ENCODE data around the gene SLC5A4. TPM values are rescaled to one million over a fixed set of nuclear protein-coding genes. Genes with fewer than 3 reads are reported as not detected.

Gene SLC5A4
- total RNA-seq, 3 donors from 2014 or later (not counting 1 experiment from before 2014, with no cell fraction given): not detected

DNA sequence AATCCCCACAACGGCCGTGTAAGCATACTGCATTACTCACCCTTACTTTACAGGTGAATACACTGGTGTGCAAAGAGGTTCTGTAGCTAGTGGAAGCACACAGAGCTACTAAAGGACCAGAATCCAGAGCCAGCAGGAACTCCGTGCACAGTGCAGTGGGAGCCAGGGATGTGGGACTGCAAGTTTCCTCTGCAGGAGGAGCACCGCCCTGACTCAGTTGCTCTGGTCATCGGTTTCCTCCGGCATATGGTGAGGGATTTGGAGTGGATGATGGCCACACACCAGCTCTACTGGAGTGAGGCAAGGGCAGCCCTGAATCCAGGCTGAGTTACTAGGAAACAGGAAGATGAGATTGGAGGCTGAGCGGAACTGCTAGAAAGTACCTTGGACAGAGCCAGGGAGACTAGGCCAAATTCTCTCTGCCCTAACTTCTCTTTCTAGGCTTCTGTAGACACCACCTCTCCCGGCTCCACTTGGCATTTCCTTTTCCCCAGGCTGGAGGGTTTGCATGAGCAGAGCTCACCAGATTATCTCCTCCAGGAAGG lies 77.9 kb downstream of the SLC5A4 start:
- 91% methylated on average over 8 of the region's 8 CpGs for WGBS (ENCODE audit: insufficient coverage)
- H3K4me1 ChIP-seq (ENCODE audit: control insufficient read depth, insufficient read depth, low read length): no peaks in the 10 kb centered on the region
- no peaks in the 10 kb centered on the region for H3K4me1 Mint-ChIP-seq
- no peak overlapping the region for H3K4me3 Mint-ChIP-seq
- no peaks in the 10 kb centered on the region for H3K9me3 ChIP-seq (ENCODE audit: control insufficient read depth, insufficient read depth, low read length)
- no peaks in the 10 kb centered on the region for H3K9me3 Mint-ChIP-seq
- intact Hi-C loops (cut with micrococcal nuclease): no loop called here
- no peaks in the 10 kb centered on the region for H3K36me3 ChIP-seq (ENCODE audit: control insufficient read depth, insufficient read depth, low read length)
- no peaks in the 10 kb centered on the region for H3K36me3 Mint-ChIP-seq
- TF ChIP-seq CTCF (IDR thresholded peaks at IDR 0.05): no peak
- peaks cover 3% of the 10 kb centered on the region for H3K27me3 ChIP-seq (ENCODE audit: control insufficient read depth, insufficient read depth, low read length)
- no peak overlapping the region for H3K27ac Mint-ChIP-seq
- DNase-seq: no peak
- H3K27ac ChIP-seq (ENCODE audit: low read length): no peak overlapping the region
- peaks cover 30 to 32% of the 10 kb centered on the region in 2 donors for H3K27me3 Mint-ChIP-seq (ENCODE audit: low read depth in 2 of 2)
- ATAC-seq: no peak
- no peak overlapping the region for H3K4me3 ChIP-seq (ENCODE audit: low read length)

DNA sequence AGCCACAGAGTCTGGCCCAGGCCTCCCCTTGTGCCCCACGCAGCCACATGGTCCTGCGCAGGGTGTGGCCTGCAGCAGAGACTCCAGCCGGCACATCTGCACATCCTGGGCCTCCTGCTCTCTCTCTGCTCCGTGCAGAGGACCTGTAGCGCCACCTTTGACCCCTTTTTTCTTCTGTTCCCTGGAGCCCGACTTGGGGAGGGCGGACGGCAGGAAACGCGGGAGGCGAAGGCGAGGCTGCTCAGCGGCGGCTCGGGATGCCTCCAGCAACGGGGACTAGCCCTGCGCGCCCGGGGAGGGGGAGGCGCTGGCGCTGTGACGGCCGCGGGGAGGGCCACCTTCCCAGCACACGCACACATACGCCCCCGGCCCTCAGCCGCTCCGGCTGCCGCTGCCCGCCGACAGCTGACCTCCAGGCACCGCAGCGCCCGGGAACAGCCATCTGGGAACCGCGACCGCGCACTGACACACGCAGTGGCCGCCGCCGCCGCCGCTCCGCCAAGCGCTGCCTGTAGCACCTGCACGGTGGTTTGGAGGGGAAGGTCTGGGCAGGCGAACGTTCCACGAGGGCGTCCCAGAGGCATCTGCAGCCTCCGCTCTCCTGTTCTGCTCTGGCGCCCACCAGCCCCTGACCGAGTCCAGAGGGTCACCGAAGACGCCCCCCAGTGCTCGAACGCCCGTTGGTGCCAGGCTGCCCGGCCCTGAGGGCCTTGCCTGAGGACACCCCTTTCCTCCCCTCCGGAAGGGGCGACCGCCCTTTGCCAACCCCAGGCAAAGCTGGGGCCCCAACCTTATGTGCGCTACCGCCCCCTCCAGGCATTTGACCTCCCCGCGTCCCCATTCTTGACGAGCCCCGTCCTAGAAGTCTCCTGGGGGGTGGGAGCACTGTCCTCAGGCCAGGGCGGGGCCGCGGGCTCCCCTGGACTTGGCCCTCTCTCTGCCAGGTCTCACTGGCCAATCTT lies 79.2 kb downstream of the SLC5A4 start:
- TF ChIP-seq CTCF (IDR thresholded peaks at IDR 0.05): no peak
- Mint-ChIP-seq H3K36me3 (no peaks in the 10 kb centered on the region), H3K9me3 (no peaks in the 10 kb centered on the region), H3K27me3 (ENCODE audit: low read depth in 2 of 2) (peaks cover 30 to 32% of the 10 kb centered on the region in 2 donors), H3K4me3 (no peak overlapping the region), H3K27ac (no peak overlapping the region), H3K4me1 (no peaks in the 10 kb centered on the region)
- H3K4me1 ChIP-seq (ENCODE audit: control insufficient read depth, insufficient read depth, low read length): no peaks in the 10 kb centered on the region
- intact Hi-C loops (cut with micrococcal nuclease): no loop called here
- H3K36me3 ChIP-seq (ENCODE audit: control insufficient read depth, insufficient read depth, low read length): no peaks in the 10 kb centered on the region
- H3K9me3 ChIP-seq (ENCODE audit: control insufficient read depth, insufficient read depth, low read length): no peaks in the 10 kb centered on the region
- 6% methylated on average over 73 of the region's 73 CpGs for WGBS (ENCODE audit: insufficient coverage)
- DNase-seq (no peak), ATAC-seq (no peak)
- no peak overlapping the region for H3K4me3 ChIP-seq (ENCODE audit: low read length)
- H3K27ac ChIP-seq (ENCODE audit: low read length): no peak overlapping the region
- peaks cover 3% of the 10 kb centered on the region for H3K27me3 ChIP-seq (ENCODE audit: control insufficient read depth, insufficient read depth, low read length)

DNA sequence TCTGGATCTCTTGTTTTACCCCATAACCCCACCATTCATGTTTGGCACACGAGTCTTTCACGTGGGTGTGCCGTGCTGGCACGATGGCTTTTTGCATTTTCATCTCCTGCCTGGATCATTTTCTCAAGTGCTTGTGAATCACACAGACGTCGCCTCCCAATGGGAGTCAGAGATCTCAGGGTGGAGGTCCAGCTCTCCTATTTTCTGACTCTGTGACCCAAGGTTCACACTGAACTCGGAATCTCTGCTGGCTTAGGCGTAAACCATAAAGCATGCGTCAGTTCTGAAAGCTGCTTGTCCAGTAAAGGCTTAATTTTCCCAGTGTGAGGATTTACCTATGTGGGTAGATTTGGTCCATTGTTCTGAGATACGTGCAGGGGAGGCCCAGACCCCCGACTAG lies 80.0 kb downstream of the SLC5A4 start:
- no peaks in the 10 kb centered on the region for H3K4me1 ChIP-seq (ENCODE audit: control insufficient read depth, insufficient read depth, low read length)
- Mint-ChIP-seq H3K36me3 (no peaks in the 10 kb centered on the region), H3K4me3 (no peak overlapping the region), H3K27me3 (ENCODE audit: low read depth in 2 of 2) (peaks cover 30 to 32% of the 10 kb centered on the region in 2 donors), H3K9me3 (no peaks in the 10 kb centered on the region), H3K27ac (no peak overlapping the region), H3K4me1 (no peaks in the 10 kb centered on the region)
- no peak overlapping the region for H3K4me3 ChIP-seq (ENCODE audit: low read length)
- no peaks in the 10 kb centered on the region for H3K36me3 ChIP-seq (ENCODE audit: control insufficient read depth, insufficient read depth, low read length)
- no peak for DNase-seq
- H3K27me3 ChIP-seq (ENCODE audit: control insufficient read depth, insufficient read depth, low read length): peaks cover 3% of the 10 kb centered on the region
- ATAC-seq: no peak
- no peaks in the 10 kb centered on the region for H3K9me3 ChIP-seq (ENCODE audit: control insufficient read depth, insufficient read depth, low read length)
- intact Hi-C loops (cut with micrococcal nuclease): no loop called here
- WGBS (ENCODE audit: insufficient coverage): 84% methylated on average over 11 of the region's 11 CpGs
- no peak overlapping the region for H3K27ac ChIP-seq (ENCODE audit: low read length)
- no peak for TF ChIP-seq CTCF (IDR thresholded peaks at IDR 0.05)

Other genes with a start within 250 kb of the SLC5A4 start
- gene SLC5A1, start 212.1 kb downstream of the SLC5A4 start, total RNA-seq: not detected
- not detected for gene C22orf42, start 96.0 kb downstream of the SLC5A4 start, total RNA-seq
- under 1 TPM in 2 of 3 donors, not detected in 1; 0.14 to 0.34 TPM for gene RFPL2, start 50.3 kb downstream of the SLC5A4 start, total RNA-seq
- gene RFPL3, start 102.5 kb upstream of the SLC5A4 start, total RNA-seq: not detected
- 10 to 100 TPM; 44.3 to 53.2 (median 46.6) TPM for gene RTCB, start 156.9 kb upstream of the SLC5A4 start, total RNA-seq
- gene BPIFC, start 209.1 kb upstream of the SLC5A4 start, total RNA-seq: not detected
- 100 to 1,000 TPM; 173 to 208 (median 198) TPM for gene FBXO7, start 219.5 kb upstream of the SLC5A4 start, total RNA-seq

Data from natural killer cell (primary cell).